ENCODE measurements around the gene QRFP.

Gene QRFP

GRCh38 chr9:130884111-130884531 is 12.5 kb downstream of the QRFP start:
- intact Hi-C loops (cut with DNase I) = no loop called here
- DNase-seq = no peak

DNA sequence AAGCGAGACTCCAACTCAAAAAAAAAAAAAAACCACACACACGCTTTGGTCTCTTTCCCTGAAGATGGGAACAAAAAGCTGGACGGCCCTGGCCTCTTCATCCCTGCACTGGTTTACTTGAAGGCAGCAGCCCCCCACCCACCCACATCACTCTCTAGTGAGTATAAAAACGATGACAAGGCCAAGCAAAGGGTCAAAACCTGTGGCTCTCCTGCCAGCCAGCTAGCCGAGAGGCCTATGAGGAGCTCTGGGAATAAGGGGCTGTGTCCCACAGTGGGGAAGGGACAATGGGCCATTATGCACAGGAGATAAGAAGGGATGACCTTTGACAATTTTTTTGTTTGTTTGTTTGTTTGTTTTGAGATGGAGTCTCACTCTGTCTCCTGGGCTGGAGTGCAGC is 13.1 kb downstream of the QRFP start:
- intact Hi-C loops (cut with DNase I) = no loop called here
- DNase-seq = no peak

GRCh38 chr9:130882696-130883225 is 13.9 kb downstream of the QRFP start:
- no peak for DNase-seq
- intact Hi-C loops (cut with DNase I) = no loop called here

- intact Hi-C loops (cut with DNase I) = no loop called here
- DNase-seq = no peak
These were observed 15.1 kb downstream of the QRFP start for GRCh38 chr9:130881516-130881915.

DNA sequence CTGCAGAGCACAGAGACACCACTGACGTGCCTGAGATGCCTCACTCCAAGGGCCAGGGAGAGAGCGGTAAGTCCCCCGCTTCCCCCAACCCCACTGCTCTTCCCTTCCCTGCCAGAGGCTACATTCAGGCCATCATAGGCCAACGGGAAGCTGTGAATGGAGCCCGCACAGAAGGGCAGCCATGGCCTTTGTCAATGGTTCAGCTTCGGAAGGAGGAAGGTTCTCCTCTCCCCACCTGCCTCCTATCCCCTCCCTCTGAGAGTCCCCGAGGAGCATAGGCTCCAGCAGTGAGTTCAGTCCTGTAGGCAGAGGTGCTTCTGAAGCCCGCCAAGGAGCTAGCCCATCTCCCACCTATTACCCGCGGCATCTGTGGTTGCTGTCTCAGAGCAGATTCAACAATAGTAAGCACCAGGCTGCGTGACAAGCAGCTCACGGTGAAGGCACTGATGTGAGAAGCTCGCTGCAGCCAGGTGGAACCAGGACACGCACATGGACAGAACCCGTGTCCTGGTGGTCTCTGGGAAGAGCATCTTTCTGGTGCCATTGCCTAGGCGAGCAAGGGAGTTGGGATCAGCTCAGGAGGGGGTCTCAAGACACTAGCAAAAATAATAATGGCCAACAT is 15.9 kb downstream of the QRFP start:
- intact Hi-C loops (cut with DNase I) = no loop called here
- DNase-seq = no peak

DNA sequence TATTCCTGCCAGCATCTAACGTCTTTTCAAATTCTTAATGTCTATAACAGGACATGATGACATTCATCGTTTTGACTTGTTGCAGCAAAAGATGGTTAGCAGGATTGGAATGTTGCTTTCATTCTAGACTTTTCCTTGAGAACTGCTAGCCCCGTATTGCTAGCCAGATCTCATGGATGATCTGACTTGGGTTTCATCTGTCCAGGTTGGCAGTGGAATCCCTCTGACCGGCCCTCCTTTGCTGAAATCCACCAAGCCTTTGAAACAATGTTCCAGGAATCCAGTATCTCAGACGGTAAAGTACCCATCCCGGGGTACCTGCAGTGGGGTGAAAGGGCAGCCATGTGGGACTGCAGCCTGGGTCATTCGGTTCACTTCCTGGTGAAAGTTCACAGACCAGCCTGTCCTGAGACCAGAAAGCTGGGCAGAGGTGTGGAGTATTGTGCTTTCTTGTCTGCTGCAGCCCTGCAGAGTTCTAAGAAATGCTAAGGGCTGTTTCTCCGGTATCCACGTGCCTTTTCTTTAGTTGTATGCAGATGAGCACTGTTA is 16.7 kb downstream of the QRFP start:
- intact Hi-C loops (cut with DNase I) = no loop called here

DNA sequence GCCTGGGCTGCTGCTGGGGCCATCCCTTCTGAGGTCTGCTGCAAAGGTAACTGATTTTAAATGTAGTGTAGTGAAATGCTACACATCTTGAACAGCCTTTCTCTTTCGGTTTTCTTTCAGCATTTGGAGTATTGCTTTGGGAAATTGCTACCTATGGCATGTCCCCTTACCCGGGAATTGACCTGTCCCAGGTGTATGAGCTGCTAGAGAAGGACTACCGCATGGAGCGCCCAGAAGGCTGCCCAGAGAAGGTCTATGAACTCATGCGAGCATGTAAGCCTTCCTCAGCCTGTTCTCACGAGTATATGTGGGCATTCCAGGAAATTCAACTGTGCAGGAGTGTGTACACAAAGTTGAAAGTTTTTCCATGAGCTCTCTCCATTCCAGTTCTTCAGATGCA is 18.3 kb downstream of the QRFP start:
- intact Hi-C loops (cut with DNase I) = no loop called here
- DNase-seq = no peak

More for the DNA sequence above, 16.7 kb downstream of the QRFP start:
- no peak for DNase-seq

DNA sequence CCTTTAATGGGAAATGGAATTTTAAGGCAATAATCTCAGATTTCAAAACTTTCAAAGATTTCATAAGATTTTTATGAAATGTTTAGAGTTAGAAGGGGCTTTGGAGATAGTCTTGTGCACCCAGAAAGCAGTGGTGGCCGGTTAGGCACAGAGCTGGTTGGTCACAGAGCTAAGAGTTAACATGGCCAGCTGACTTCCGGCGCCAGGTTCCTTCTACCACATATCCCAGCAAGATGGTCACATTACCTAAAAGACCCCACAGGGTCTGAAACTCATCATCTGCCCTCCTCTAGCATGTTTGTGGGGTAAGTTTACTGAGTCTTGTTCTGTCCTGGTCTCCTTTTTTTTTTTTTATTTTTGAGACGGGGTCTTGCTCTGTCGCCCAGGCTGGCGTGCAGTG is 19.3 kb downstream of the QRFP start:
- intact Hi-C loops (cut with DNase I) = no loop called here

DNA sequence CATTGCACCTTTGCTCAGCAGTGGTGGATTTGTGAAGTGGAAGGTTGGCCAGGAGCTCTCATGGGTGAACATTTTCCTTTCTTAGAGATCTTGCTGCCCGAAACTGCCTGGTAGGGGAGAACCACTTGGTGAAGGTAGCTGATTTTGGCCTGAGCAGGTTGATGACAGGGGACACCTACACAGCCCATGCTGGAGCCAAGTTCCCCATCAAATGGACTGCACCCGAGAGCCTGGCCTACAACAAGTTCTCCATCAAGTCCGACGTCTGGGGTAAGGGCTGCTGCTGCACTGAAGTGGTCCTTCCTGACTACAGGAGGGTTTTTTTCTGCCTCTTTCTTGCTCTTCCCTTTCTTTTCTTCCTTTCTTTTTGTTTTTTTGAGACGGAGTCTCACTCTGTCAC is 21.8 kb downstream of the QRFP start:
- no peak for DNase-seq
- intact Hi-C loops (cut with DNase I) = loop anchor here (5.0 kb wide), 3 partner anchors 63 to 173 kb away; partner anchors contain the start of gene FIBCD1

More for the DNA sequence above, 19.3 kb downstream of the QRFP start:
- DNase-seq = peak in 1 of 42 donors; percentile 28

GRCh38 chr9:130873966-130874365 is 22.6 kb downstream of the QRFP start:
- intact Hi-C loops (cut with DNase I) = loop anchor here (5.0 kb wide), 3 partner anchors 63 to 173 kb away; partner anchors contain the start of gene FIBCD1

DNA sequence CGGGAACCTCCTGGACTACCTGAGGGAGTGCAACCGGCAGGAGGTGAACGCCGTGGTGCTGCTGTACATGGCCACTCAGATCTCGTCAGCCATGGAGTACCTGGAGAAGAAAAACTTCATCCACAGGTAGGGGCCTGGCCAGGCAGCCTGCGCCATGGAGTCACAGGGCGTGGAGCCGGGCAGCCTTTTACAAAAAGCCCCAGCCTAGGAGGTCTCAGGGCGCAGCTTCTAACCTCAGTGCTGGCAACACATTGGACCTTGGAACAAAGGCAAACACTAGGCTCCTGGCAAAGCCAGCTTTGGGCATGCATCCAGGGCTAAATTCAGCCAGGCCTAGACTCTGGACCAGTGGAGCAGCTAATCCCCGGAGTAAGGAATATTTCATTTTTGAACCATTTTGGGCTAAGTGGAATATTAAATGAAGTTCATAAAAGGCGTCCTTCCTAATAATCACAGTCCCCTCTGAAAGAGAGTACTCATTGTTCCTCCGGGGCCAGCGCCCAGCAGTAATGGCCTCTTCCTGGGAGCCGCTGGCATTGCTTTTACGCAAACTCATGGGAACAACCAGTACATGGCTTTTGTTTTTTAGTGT is 23.6 kb downstream of the QRFP start:
- intact Hi-C loops (cut with DNase I) = loop anchor here (5.0 kb wide), 3 partner anchors 64 to 174 kb away; partner anchors contain the start of gene FIBCD1
- DNase-seq = peak in 41 of 42 donors; percentile 49 to 90 (median 72)

More at GRCh38 chr9:130873966-130874365, 22.6 kb downstream of the QRFP start:
- no peak for DNase-seq

- intact Hi-C loops (cut with DNase I) = loop anchor here (5.0 kb wide), 3 partner anchors 65 to 175 kb away; partner anchors contain the start of gene FIBCD1
- no peak for DNase-seq
These were observed 24.1 kb downstream of the QRFP start for GRCh38 chr9:130872508-130872907.

- intact Hi-C loops (cut with DNase I) = loop anchor here (5.0 kb wide), 3 partner anchors 65 to 175 kb away; partner anchors contain the start of gene FIBCD1
- no peak for DNase-seq
These were observed 24.5 kb downstream of the QRFP start for GRCh38 chr9:130872093-130872492.

GRCh38 chr9:130871395-130872062 is 25.1 kb downstream of the QRFP start:
- intact Hi-C loops (cut with DNase I) = loop anchor here (5.0 kb wide), 3 partner anchors 66 to 176 kb away; partner anchors contain the start of gene FIBCD1
- DNase-seq = no peak

DNA sequence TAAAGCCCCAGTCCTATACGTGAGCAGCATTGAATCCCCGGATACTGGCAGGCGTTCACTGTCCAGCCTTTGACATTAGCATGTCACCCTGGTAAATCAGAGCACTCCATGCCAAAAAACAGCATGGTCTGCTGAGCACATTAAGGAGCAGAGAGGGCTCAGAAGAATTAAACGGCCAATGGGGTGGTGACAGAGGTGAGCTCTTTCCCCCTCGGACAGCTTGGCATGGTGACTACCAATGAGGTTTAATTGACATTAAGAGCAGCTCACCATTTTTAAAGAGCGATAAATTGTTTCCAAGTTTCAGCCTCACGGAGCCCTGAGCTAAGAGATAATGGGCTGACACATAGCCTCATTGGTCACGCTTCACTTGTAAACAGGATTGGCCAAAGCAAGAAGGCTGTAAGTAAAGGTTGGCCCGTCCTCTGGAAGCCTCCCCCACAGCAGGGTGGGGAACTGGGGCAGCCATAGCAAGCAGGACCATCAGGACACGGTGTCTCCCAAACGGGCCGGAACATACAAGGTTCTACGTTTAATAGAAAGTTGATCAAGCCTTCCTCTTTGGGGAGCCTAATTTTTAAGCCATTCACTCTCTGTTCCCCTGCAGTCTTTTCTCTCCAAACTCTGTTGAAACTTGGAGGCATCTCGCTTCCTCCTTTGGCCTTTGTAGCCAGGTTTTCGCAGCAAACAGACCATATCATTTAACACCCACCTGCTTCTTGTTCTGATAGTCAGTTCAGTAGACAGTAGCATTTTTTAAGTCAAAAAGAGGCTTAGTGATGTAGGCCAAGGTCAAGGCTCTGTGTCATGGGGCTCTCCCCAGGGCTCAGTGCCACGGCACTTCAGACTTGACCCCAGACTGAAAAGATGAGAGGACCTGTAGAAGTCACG is 25.9 kb downstream of the QRFP start:
- intact Hi-C loops (cut with DNase I) = loop anchor here (5.0 kb wide), 3 partner anchors 67 to 177 kb away; partner anchors contain the start of gene FIBCD1
- peak in 1 of 42 donors; percentile 40 for DNase-seq

DNA sequence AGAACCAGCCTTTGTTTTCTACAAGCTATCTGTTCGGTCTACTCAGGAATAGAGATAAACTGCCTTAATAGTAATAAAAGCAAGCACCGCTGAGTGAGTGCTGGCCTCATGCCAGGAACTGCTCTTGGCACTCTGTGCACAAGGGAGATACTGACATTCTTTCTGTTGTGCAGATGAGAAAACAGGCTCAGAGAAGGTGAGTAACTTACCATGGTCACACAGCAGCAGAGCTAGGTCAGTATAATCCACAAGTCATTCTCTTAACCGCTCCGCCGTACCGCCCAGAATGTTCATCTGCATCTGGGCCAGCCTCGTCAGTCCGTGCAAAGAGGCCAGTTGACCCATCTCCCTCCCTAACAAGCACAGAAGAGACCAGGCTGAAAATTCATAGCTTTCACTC is 27.4 kb downstream of the QRFP start:
- DNase-seq = peak in 3 of 42 donors; percentile 47 to 62 (median 62)
- intact Hi-C loops (cut with DNase I) = no loop called here

DNA sequence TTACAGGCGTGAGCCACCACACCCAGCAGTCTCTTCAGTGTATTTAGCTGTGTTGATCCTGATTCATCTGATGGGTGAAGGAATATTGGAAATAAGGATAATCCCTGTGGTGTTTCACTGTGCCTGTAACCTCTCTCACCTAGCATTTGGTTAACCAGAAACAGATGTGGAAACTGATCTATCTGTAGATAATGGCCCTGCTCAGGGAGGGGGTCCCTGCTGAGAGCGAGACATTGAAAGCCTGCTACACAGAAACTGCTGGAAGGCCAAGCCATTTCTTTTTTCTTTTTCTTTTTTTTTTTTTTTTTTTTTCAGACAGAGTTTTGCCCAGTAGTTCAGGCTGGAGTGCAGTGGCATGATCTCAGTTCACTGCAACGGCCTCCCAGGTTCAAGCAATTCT is 28.4 kb downstream of the QRFP start:
- intact Hi-C loops (cut with DNase I) = no loop called here
- peak in 1 of 42 donors; percentile 23 for DNase-seq

DNA sequence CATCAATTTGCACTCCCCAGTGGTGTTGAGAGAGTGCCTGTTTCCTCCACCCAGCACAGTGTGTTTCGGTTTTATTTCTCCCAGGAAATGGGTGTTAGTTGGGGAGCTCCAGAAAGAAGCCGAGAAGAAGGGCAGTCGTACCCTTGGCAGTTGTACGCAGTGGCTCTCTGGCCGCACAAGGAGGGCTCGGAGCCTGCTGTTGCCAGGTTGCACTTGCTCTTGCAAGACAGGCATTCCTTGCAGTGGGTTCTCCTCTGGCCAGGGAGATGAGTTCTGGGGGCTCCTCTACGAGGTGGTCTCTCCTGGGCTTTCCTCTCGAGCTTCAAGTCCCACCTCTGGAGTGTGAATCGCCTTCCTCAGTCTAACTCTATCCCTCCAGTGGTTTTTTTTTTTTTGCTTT is 29.1 kb downstream of the QRFP start:
- intact Hi-C loops (cut with DNase I) = no loop called here
- DNase-seq = peak in 1 of 42 donors; percentile 35

All from head of caudate nucleus (tissue), 42 donors.